Diencephalon (tissue), 1 donor: Measurements from ENCODE around the gene DNAJB14. TPM values are rescaled to one million over a fixed set of nuclear protein-coding genes. Genes with fewer than 3 reads are reported as not detected.

Source experiments
- total RNA-seq: library from RNA; depleted of rRNA; stranded (reverse); fragments of >200 nt; gene quantifications from one replicate; pipeline ENCODE4 v1.2.3, GENCODE V29; 2014

Gene DNAJB14
- total RNA-seq: 96.0 TPM

DNA sequence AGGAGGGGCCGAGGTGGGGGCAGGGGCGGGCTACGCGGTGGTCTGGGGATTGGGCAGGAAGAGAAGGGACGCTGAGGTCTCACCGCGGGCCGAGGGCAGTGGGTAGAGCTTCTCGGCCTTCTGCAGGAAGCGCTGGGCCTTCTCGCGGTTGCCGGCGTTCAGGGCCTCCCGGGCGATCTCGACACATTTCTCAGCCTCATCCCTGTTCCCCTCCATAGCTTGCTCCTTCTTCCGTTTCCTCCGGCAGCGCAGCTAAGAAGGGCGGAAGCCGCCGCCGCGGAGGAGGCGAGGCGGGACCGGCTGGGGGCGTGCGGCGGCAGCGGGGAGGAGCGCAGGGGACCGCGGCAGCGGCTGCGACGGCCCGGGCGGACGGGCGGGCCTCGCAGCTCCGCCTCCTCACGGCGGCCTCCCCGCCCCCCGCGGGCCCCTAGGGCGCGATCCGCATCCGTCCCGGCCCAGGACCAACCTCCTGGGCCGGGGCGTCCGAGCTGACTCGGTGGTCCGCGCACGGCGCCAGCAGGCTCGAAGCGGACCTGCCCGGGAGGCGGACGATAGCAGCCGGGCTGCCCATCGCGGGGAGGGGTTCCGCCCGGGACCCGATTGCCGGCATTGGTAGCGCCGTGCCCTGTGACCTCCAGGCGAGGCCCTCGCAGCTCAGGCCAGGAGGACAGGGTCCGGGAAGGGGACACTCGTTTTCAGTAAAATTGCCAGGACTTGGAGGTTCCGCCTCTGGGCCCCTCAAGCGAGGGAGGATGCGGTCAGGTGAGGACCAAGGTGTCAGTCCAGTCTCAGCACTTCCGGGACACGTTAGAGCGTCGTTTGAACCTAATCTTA lies at the start of gene DNAJB14:
DNAJB14 (minus strand) TSS at position 263 of the 834 bp plus-strand sequence; CDS start at position 216, 47 bp downstream.

GRCh38 chr4:99949999-99950912 lies 3.8 kb upstream of the DNAJB14 start, which contains the start of gene H2AZ1:
TSS of gene H2AZ1 (minus strand) at chr4:99950275. CDS start at chr4:99950170, 105 bp downstream.

DNA sequence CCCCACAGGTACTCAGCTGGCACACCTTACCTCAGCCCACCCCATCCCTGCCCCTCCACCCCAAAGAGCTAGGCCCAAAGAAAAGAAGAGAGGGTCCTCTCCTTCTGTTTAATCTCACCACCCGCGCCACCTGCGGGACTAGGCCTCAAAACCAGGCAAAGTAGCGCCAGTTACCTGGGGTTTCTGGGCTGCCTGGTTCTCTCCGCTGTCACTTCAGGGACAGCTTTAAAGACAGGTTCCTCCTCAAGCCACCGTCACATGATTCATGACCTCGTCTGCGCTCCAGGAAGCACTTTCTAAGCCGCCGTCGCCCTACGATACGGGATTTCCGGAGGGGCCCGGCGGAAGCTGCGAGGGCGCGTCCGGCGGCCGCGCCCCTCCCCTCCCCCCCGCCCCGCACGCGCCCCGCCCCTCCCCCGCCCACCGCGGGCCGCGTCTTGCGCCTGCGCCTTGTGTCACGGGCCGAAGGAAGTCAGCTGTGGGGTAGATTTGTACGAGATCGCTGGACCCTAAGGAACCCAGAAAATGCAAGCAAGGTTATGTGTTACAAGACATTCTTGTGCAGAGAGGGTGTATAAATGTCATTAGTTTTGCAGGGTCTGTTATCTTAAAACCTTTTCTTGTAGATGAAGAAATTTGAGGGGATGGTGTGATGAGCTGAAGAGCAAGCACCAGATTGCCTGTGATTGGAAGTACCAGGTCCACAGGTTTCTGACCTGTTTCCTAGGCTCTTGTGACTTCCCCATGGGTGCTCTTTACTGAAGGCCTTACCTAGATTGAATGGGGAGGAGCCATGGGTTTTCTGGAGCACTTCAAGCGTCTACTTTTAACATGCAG lies 52.0 kb downstream of the DNAJB14 start, which contains the start of gene LAMTOR3:
LAMTOR3 (minus strand) TSS at position 267 of the 837 bp plus-strand sequence. CDS start 464 bp downstream, outside the sequence.

Other genes starting within 250 kb of the DNAJB14 start
- 1.6 TPM for gene DAPP1, start 129.8 kb downstream of the DNAJB14 start, total RNA-seq
- gene LAMTOR3, start 52.2 kb downstream of the DNAJB14 start, total RNA-seq: 72.2 TPM
- gene H2AZ1, start 3.7 kb upstream of the DNAJB14 start, total RNA-seq: 132 TPM
- 3.7 TPM for gene DDIT4L, start 243.8 kb upstream of the DNAJB14 start, total RNA-seq